ENCODE data around the gene CCDC134. TPM values are rescaled to one million over a fixed set of nuclear protein-coding genes. Genes with fewer than 3 reads are reported as not detected.

The CCDC134 gene
- total and polyA plus RNA-seq, 9 of the 15 experiments (the other 6 are each of a cell fraction or from before 2014, with no cell fraction given), result 0.56 to 11.9 (median 5.3) TPM

GRCh38 chr22:41800348-41801146 is at the start of gene CCDC134 (continued):
- no peak for TF ChIP-seq AFF1 (IDR thresholded peaks at IDR 0.05; ENCODE audit: low read depth in 1 of 2, partially characterized antibody in 2 of 2)
- TF ChIP-seq POLR3G (IDR thresholded peaks at IDR 0.05; ENCODE audit: extremely low read depth, insufficient read length, insufficient replicate concordance), result no peak
- TF ChIP-seq TCF3 (CRISPR knock-in tag; IDR thresholded peaks at IDR 0.05), result no peak
- TF ChIP-seq GTF2E2 (tag; IDR thresholded peaks at IDR 0.05), result no peak
- no peak for TF ChIP-seq HNRNPUL1 (IDR thresholded peaks at IDR 0.05; ENCODE audit: low read length)
- no peak for TF ChIP-seq ZBTB26 (CRISPR knock-in tag; IDR thresholded peaks at IDR 0.05)
- no peak for TF ChIP-seq NCOA4 (IDR thresholded peaks at IDR 0.05; ENCODE audit: partially characterized antibody)
- TF ChIP-seq ZNF212 (CRISPR knock-in tag; IDR thresholded peaks at IDR 0.05), result no peak
- TF ChIP-seq FOXK2 (conservative IDR thresholded peaks at IDR 0.05 in 1 of 2, IDR thresholded peaks at IDR 0.05 in 1 of 2; ENCODE audit: low read depth in 2 of 2), result no peak
- TF ChIP-seq ZNF695 (CRISPR knock-in tag; IDR thresholded peaks at IDR 0.05), result no peak
- no peak for TF ChIP-seq MLX (CRISPR knock-in tag; conservative IDR thresholded peaks at IDR 0.05)
- TF ChIP-seq MYC (IDR thresholded peaks at IDR 0.05; ENCODE audit: low read depth, low read length), result peak; percentile 51
- TF ChIP-seq MYC (CRISPR knock-in tag; IDR thresholded peaks at IDR 0.05; ENCODE audit: borderline replicate concordance, low read depth), result no peak
- TF ChIP-seq TEAD1 (CRISPR knock-in tag; IDR thresholded peaks at IDR 0.05), result no peak
- TF ChIP-seq TBL1XR1 (IDR thresholded peaks at IDR 0.05; ENCODE audit: low read length in 2 of 2), result no peak

All from K562 (cell line).